ENCODE measurements around the gene DLGAP1. TPM values are rescaled to one million over a fixed set of nuclear protein-coding genes. Genes with fewer than 3 reads are reported as not detected.

The DLGAP1 gene
- total and polyA plus RNA-seq, 2 of the 13 experiments (the other 11 are each of a cell fraction or from before 2014, with no cell fraction given): 0.01 TPM; not detected in 1

DNA sequence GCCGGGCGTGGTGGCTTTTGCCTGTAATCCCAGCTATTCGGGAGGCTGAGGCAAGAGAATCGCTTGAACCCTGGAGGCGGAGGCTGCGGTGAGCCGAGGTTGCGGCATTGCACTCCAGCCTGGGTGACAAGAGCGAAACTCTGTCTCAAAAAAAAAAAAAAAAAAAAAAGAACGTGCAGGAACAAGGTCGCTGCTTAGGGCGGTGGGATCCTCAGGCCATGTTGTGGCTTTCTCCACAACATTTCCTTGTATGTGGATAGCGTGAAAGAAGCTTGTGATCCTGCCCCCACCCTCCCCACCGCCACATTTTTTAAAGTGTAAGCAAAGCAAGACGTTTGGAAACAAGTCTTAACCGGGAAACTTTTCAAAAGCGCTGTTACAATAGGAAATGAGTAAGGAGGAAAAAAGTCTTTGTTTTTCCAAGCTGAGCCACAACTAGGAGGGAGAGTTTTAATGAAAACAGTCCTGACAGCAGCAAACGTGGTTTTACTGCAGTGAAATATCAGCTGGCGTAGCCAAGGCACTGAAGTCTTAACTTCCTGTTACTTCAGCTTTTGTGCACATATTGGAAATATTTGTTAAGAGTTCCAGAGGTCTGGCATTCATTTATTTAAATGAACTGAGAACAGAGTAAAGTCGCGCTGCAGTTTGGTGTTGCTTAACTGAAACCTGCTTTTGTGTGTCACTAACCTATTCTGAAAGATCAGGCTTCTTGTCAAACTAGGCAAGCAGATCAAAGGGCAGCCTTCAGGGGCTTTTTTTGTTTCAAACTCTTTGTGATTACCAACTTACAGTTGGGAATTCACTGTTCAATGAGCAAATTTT lies 1001.4 kb downstream of the DLGAP1 start:
- Histone ChIP-seq H3K9me3 (ENCODE audit: low read length) (no peaks in the 10 kb centered on the region), H3K27ac (ENCODE audit: extremely low read length, insufficient read depth, low read length) (peak overlapping the region; percentile 90), H3K4me3 (replicated peaks in 1 of 3; ENCODE audit: insufficient read depth in 1 of 3, low read depth in 2 of 3, low read length in 3 of 3) (peak overlapping the region; percentile 82 to 93 (median 93)), H4K20me1 (ENCODE audit: insufficient read depth, low read length) (peaks cover 39% of the 10 kb centered on the region), H3K27me3 (ENCODE audit: control insufficient read depth in 1 of 2, insufficient read depth in 2 of 2, low read length in 2 of 2) (no peaks in the 10 kb centered on the region; a peak in 1 of 5 replicates), H3K36me3 (replicated peaks in 1 of 2; ENCODE audit: control insufficient read depth in 1 of 2, insufficient read depth in 2 of 2, low read length in 2 of 2) (peaks cover 5 to 25% of the 10 kb centered on the region in 2 experiments; a peak in 4 of 5 replicates), H3K79me2 (ENCODE audit: insufficient read depth, low read length) (peaks cover 87% of the 10 kb centered on the region), H3K9ac (ENCODE audit: insufficient read depth, low read depth, low read length) (peak overlapping the region; percentile 96), H3K4me2 (ENCODE audit: low read depth, low read length) (peak overlapping the region; percentile 72), H3K4me1 (ENCODE audit: insufficient read depth, low read length) (peaks cover 41% of the 10 kb centered on the region), H2AFZ (ENCODE audit: low read length) (no peak overlapping the region)
- FAIRE-seq (peak; percentile 93), ATAC-seq (peak; percentile 25), DNase-seq (ENCODE audit: low spot score) (peak; percentile 96)
- POLR2A ChIA-PET: interaction anchor here (0.8 to 5.8 kb wide), 14 partner anchors 22 to 211 kb away, joined by 3 to 79 read pairs (median 4); partner anchors contain the start of gene MYL12A
- in situ Hi-C loops (cut with HindIII; ENCODE audit: extremely low pct_ligation_motif_present, low pct_unique_long_range_greater_than_20kb): loop anchor here (5.0 to 25.0 kb wide), 5 partner anchors 139 to 391 kb away; no protein-coding TSS in a partner anchor
- BruUV-seq (replicated peaks): TSS peak; percentile 1
- 3% methylated on average over 19 of the region's 21 CpGs for WGBS (ENCODE audit: low lambda C conversion rate)
- CTCF ChIA-PET (ENCODE audit: low intra/inter-chr PET ratio, low total read pairs): no interaction called here
- intact Hi-C loops (cut with micrococcal nuclease; ENCODE audit: unreplicated experiment): loop anchor here (1.0 kb wide), 3 partner anchors 12 to 213 kb away; no protein-coding TSS in a partner anchor
- no peak for TF ChIP-seq MTA3 (CRISPR knock-in tag; IDR thresholded peaks at IDR 0.05)
- TF ChIP-seq PTBP1 (IDR thresholded peaks at IDR 0.05; ENCODE audit: low read depth, low read length, poor library complexity, severe bottlenecking): no peak
- no peak for TF ChIP-seq HOXA3 (CRISPR knock-in tag; IDR thresholded peaks at IDR 0.05)
- no peak for TF ChIP-seq ZNF282 (IDR thresholded peaks at IDR 0.05; ENCODE audit: partially characterized antibody)
- 0 out of 2 replicates have a peak, but pooled peaks have one; percentile 18 for TF ChIP-seq HOMEZ (CRISPR knock-in tag; IDR thresholded peaks at IDR 0.05; ENCODE audit: low read depth)
- no peak for TF ChIP-seq KAT7 (CRISPR knock-in tag; IDR thresholded peaks at IDR 0.05; ENCODE audit: borderline replicate concordance)
- TF ChIP-seq STAG1 (CRISPR knock-in tag; IDR thresholded peaks at IDR 0.05): no peak
- TF ChIP-seq ZNF841 (CRISPR knock-in tag; IDR thresholded peaks at IDR 0.05; ENCODE audit: borderline replicate concordance): no peak
- no peak for TF ChIP-seq BRCA1 (CRISPR knock-in tag; IDR thresholded peaks at IDR 0.05)
- no peak for TF ChIP-seq PHF21A (CRISPR knock-in tag; IDR thresholded peaks at IDR 0.05)
- no peak for TF ChIP-seq ADNP (CRISPR knock-in tag; IDR thresholded peaks at IDR 0.05)
- no peak for TF ChIP-seq KLF15 (CRISPR knock-in tag; IDR thresholded peaks at IDR 0.05; ENCODE audit: borderline replicate concordance)
- TF ChIP-seq ZNF672 (CRISPR knock-in tag; IDR thresholded peaks at IDR 0.05): no peak
- no peak; the same call in 1 of the 2 replicates for TF ChIP-seq ZFX (CRISPR knock-in tag; IDR thresholded peaks at IDR 0.05; ENCODE audit: low read depth)
- TF ChIP-seq HNRNPL (IDR thresholded peaks at IDR 0.05; ENCODE audit: low read depth, low read length): 0 out of 2 replicates have a peak, but pooled peaks have one; percentile 12
- TF ChIP-seq CREM (IDR thresholded peaks at IDR 0.05): peak; percentile 66; the same call in 1 of the 2 replicates
- no peak for TF ChIP-seq CREM (CRISPR knock-in tag; IDR thresholded peaks at IDR 0.05)
- no peak for TF ChIP-seq ZBTB21 (CRISPR knock-in tag; IDR thresholded peaks at IDR 0.05)
- no peak for TF ChIP-seq ZBTB39 (CRISPR knock-in tag; IDR thresholded peaks at IDR 0.05)
- TF ChIP-seq ZNF329 (CRISPR knock-in tag; IDR thresholded peaks at IDR 0.05; ENCODE audit: low read depth): no peak

All from HepG2 (cell line).